ENCODE measurements around the gene ZBTB16.

DNA sequence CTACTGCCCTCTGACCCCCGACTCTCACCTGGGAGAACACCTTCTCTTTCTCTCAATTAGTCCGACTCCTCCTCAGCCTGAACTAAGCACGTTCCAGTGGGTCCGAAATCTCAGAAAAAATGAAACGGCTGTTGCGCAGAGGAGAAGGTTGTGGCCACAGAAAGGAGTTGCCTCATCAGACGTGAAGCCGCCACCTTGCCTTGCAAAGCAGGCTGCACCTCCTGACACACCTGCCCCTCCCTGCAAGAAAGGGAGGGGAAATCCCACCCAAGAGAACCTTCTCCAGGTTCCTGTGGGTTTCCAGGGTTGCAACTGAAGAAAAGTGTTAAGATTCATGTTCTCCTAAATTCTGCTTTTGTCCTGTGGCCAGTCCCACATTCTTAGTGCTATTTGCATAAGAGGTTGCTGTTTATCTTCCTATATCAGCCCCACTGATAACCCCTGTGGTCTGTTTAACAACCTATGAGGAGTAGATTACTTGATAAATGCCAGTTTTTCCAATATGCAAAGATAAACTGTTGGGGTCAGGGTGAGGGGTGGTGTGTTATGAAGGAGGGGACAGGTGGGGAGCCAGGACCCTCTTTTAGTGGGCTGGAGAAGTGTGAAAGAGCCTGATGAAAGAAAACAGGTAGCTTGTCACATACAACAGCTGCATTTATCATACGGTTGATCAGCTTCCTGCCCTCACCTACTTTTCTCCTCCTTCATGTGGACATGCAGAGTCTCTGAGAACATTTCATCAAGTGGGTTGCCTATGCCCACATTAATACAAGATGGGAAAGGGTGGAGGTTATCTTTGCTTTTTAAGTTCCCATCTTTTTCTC is 18.2 kb downstream of the ZBTB16 start:
- TF ChIP-seq EZH2 (IDR thresholded peaks at IDR 0.05; ENCODE audit: borderline replicate concordance, low read depth, low read length, severe bottlenecking) (no peak), FOS (IDR thresholded peaks at IDR 0.05; ENCODE audit: borderline replicate concordance, insufficient read depth, low read length) (no peak), JUN (IDR thresholded peaks at IDR 0.05; ENCODE audit: borderline replicate concordance, insufficient read depth, insufficient read length, low read depth) (no peak)
- TF ChIP-seq, protein P1, sequence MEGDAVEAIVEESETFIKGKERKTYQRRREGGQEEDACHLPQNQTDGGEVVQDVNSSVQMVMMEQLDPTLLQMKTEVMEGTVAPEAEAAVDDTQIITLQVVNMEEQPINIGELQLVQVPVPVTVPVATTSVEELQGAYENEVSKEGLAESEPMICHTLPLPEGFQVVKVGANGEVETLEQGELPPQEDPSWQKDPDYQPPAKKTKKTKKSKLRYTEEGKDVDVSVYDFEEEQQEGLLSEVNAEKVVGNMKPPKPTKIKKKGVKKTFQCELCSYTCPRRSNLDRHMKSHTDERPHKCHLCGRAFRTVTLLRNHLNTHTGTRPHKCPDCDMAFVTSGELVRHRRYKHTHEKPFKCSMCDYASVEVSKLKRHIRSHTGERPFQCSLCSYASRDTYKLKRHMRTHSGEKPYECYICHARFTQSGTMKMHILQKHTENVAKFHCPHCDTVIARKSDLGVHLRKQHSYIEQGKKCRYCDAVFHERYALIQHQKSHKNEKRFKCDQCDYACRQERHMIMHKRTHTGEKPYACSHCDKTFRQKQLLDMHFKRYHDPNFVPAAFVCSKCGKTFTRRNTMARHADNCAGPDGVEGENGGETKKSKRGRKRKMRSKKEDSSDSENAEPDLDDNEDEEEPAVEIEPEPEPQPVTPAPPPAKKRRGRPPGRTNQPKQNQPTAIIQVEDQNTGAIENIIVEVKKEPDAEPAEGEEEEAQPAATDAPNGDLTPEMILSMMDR (IDR thresholded peaks at IDR 0.05; ENCODE audit: extremely low read depth in 1 of 2, insufficient read depth in 1 of 2, low read depth in 1 of 2, low read length in 2 of 2) = no peak

All from endothelial cell of umbilical vein (primary cell).